Right hindlimb (tissue), 1 donor: ENCODE measurements around the gene FHIP1B.

ENCODE experiments used
- DNase-seq: peaks from one replicate; pipeline ENCODE4 v3.0.0-alpha.2; 2018

The FHIP1B gene

DNA sequence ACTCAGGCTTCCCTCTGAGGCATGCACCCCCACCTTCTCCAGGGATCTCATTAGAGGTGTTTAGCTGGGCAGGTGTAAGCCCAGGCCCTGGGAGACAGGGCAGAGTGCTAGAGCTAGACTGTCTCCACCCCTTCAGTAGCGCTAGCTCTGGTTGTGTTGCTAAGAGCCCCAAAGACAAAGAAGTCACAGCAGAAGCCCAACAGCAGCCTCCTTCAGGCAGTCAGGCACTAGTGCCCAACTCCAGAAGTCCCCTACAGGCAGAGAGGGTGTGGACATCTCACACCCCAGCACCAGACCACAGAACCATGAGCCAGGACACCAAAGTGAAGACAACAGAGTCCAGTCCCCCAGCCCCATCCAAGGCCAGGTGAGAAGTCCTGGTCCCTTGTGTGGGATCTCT is 4.5 kb upstream of the FHIP1B start, which contains the start of gene CNGA4:
CNGA4 (plus strand) TSS at position 188 of the 400 bp plus-strand sequence; CDS start at position 306, 118 bp downstream.
- DNase-seq, result no peak

DNA sequence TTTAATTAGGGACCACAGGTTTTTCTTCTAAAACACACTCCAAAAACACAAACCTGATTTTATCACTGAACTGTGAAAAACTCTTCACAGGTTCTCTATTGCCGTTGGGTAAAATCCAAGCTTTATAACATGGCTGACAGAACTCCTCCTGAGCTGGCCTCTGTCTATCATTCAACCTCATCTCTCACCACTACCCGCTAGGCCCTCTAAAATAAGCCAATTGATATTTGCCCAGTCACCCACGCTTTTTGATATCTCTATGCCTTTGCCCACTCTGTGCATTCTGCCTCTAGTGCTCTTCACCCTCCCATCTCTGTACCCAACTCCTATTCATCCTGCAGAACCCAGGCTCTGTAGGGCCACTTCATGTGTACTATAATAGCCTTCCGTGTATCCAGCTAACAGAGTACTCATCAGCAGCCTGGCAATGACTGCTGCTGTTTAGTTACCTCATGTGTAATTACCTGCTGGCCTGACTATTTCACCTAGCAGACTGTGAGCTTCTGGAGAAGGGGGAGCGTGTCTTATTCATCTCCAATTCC is 3.4 kb upstream of the FHIP1B start:
- no peak for DNase-seq

DNA sequence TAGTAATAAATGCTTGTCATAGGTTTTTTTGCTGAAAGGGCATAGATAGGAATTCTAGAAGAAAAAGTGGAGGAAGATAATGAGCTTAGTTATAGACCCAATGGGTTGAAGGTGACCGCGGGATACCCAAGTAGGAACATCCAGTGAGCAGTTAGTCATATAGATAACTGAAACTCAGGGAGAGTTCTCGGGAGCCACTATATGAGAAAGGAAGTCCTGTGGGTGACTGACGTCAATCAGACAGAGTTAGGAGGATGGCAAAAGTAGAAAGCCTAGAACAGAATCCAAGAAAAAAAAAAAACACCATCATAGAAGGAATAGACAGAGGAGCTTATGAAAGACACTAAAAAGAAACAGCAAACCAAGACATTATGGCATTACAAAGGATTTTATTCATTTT is 2.8 kb upstream of the FHIP1B start:
- no peak for DNase-seq

DNA sequence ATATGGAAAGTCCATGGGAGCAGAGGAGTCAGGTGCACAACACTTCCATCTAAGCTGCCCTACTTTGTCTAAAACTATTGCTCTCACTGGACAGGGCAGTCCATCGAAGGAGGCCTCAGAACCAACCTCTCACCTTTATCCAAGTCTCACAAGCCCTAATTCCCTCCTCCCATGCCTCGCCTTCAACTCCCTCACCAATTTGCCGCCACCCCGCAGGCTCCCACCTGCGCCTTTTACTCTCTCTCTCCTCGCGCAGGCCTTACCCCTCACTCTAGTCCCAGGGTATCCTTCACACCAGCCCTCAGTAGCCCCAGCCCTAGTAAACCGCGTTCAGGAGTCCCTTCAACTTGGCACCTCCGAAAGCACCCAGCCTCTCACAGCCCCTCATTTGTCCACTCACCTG is 451 bp downstream of the FHIP1B start:
- DNase-seq, result no peak

DNA sequence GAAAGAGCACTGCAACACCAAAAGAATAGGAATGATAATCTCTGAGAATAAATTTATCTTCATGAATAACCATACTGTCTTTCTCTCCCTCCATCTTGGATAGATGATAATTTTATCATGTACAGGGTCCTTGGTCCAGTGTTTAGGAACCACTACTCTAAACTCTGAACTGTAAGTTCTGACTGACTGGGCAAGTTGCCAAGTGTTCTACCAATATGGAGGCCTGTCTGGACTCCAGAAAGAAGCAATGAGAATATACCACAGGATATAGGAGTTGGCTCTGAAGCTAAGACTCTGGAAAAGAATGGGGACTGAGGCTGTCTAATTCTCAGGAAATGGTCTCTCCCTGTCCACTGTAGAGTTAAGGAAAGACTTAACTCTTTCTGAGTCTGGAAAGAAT is 1.5 kb downstream of the FHIP1B start:
- no peak for DNase-seq

DNA sequence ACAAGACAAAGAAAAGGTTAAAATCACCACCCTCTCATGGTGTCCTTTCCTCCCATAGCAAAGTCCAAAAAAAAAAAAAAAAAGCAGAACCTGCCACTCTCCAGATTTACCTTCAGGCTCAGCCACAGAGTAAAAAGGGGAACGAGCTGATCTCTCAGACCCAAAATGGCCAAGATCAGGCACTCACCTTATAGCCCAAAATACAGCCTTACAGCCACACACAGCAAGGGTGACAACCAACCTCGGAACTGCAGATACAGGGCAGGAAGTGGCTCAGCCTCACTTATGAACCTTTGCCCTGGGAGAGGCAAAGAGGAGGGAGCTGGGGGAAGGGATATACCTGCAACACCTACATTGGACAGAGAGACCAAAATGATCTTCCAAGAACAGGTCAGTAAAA is 4.5 kb downstream of the FHIP1B start:
- no peak for DNase-seq

DNA sequence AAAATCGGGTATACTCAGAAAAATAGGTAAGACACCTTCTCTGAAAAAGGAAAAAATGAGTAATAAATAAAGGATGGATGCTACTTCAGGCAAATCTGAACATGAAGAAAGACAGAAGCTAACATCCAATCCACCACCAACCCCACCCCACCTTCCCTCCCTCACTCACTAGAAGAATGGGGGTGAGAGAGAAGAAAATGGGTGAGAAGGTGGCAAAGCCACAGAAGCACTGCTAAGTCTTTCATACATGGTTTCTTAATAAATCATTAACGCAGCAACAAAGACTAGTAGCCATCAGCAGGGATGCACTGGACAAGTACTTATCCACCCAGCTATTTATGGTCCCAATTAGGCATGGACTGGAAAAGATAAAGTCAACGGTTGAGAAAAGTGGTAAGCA is 5.9 kb downstream of the FHIP1B start:
- DNase-seq, result no peak

DNA sequence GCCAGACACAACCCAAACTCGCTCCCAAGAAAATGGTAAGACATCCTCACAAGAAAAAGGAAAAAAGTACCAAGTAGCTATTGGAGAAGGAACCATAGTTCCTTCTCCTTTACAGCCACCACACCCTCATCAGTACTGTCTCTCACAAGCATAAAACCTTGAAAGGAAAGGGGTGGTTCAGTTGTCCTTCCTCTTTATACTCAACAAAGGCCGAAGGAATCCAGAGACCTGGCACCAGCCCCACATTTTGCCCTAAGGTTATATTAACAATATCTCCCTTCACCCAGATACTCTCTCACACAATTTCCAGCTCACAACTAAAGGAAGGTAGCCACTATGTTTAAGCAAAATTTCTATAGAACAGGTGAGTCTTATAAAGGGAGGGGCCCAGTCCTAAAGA is 8.5 kb downstream of the FHIP1B start:
- no peak for DNase-seq

DNA sequence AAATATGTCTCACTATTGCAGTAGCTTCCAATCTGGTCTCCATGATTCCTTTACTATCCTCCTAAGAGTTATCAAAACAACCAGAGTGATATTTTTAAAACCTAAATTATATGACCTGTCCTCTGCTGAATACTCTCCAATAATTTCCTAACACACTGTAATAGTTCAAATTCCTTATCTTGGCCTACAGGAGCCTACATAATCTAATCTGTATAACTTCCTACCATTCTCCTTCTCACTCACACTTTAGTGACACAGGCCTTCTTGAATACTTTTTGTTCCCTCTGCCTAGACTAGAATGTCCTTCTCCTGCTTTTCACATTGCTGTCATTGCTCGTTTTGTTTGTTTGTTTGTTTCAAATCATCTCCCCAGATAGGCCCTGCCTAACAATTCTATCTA is 9.4 kb downstream of the FHIP1B start:
- DNase-seq, result no peak

DNA sequence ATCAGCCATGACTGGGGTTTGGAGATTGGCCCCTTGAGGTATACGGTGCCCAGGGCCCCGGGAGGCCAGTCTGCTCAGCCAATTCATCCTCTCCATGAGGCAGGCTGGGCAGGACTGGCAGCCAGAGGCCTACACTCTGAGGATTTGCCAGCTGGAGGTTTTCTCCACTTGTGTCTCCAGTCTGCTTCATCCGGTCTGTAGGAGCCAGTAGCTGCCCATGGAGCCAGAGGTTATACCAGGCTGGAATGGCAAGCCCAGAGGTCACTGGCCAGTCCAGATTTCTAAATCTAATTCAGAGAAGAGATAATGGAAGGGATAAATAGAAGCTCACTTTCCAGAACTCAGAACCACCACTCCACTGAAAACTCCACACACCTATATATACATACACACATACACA is 10.0 kb downstream of the FHIP1B start:
- DNase-seq, result no peak

DNA sequence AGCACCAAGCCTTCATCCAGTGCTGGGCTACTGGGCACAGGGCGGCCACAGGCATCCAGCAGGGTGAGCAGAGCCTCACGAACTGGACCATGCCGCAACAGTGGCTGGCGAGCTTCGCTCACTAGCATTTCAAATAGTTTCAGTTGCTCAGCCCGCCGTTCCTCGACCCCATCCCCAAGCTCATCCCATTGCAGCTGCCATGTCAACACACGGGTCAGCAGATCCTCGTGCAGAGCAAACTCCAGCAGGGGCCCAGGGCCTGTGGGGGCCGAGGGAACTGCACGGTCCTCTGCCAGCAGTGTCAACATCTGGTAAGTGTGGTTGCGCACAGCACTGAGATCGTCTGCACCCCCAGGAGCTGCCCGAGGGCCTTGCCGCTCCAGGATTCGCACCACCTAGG is 10.6 kb downstream of the FHIP1B start:
- no peak for DNase-seq

DNA sequence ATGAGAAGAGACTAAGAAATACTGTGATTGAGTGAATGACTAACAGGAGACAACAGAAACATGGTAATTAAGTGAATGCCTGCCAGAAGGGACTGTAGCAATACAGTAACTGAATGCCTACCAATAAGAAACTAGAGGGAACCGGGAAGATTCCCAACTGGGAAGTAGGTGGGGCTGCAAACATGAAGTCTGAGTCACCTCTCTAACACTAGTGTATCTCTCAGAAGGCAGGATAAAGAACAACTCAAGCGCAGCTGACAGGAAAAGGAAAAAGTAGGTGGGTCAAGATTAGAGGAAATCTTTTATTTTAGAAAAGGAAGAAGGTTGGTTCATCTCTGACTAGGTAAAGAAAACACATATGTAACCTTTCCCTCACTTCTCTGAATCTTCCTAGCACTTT is 15.1 kb downstream of the FHIP1B start:
- DNase-seq, result no peak

DNA sequence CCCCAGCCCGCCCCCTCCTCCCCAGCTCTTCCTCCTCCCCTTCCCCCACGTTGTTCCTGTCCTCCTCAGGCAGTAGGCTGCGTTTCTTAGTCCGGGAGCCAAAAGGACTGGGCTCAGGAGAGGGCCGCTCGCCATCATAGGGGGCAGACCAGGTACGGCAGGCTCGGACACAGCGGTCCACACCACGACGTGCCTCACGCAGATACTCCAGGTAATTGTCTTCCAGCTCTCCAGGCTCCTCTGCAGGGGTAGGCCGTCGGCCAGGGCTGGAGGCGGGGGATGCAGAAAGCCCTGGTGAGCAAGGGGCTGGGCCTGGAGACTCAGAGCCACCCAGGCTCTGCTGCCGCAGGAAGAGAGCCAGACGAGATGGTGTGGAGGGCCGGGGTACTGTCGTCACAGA is 16.7 kb downstream of the FHIP1B start:
- no peak for DNase-seq

DNA sequence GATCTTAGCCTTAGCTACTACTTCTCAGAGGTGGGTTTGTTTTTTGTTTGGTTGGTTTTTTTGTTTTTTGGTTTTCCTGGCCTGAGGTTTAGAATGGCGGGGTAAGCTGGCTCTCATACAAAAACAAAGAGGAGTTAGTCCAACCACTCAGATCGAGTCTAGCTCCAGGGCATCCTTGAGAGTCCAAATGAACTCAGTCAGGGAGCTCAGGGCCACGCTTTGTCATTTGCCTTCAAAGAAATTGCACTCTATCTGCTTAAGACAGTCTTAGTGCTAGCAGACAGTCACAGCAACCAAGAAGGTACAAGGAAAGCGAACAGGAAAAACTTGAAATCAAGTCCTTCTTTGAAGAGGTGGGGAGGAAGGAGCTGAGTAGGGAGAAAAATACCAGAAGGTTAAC is 17.9 kb downstream of the FHIP1B start:
- no peak for DNase-seq

DNA sequence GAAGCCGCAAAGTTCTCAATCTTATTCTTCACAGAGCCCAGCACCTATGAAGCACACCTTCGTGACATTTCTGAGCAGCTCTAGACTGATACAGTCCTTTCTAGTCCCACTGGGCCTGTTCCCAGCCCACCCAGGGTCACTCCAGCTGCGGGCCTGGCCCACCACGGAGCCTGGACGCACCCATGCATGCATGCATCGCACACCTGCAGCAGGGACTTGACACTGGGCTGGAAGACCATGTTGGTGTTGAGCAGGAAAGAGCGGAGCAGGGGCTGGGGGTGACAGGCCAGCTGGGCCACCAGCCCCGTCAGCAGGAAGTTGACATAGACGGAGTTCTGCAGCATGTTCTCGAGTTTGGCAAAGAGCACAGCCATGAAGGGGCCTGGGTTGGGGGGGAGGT is 19.9 kb downstream of the FHIP1B start:
- no peak for DNase-seq

DNA sequence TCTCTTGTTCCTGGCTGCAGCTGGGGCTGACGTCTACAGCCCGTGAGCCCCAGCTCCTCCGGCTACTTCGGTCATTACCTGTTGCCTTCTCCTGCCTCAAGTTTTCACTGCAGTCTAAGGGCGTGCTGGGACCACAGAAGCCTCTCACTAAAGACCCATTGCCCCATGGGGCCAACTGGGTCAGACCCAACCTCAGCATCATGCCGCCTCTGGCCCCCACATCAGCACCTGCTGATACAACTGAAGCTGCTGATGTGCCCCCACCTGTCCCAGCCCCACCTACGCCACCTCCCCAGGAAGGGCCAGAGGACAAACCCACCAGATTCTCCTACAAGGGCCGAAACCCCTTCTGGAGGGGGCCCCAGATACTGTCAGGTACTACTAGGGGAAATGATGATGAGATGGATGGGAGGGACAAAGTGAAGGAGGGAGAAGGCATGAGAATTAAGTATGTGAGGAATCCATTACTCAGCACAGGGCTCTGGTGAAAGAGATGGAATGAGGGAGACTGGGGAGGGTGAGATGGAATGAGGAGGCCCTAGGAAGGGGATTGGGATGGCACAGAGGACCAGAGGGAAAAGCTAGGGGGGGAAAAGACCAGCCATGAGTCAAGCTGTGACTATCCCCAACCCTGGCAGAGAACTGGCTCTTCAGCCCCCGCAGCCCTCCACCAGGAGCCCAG is 24.0 kb downstream of the FHIP1B start:
- DNase-seq, result no peak

DNA sequence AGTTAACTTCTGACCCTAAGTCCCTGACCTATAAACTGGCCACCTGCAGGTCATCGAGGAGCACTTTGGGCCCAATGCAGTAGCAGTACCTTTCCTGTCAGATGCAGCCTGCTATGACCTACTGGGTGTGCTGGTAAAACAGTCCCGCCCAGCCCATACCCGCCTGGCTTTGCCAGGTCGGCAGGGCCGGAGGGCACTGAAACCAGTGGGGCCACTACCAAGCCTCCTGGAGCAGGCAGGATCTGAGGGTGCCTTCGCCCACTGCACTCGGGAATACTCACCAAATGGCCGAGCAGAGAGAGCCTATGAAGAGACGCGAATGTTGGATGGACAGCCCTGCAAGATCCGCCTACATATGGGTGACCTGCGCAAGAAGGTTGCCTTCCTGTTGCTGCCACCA is 24.6 kb downstream of the FHIP1B start:
- DNase-seq, result no peak

DNA sequence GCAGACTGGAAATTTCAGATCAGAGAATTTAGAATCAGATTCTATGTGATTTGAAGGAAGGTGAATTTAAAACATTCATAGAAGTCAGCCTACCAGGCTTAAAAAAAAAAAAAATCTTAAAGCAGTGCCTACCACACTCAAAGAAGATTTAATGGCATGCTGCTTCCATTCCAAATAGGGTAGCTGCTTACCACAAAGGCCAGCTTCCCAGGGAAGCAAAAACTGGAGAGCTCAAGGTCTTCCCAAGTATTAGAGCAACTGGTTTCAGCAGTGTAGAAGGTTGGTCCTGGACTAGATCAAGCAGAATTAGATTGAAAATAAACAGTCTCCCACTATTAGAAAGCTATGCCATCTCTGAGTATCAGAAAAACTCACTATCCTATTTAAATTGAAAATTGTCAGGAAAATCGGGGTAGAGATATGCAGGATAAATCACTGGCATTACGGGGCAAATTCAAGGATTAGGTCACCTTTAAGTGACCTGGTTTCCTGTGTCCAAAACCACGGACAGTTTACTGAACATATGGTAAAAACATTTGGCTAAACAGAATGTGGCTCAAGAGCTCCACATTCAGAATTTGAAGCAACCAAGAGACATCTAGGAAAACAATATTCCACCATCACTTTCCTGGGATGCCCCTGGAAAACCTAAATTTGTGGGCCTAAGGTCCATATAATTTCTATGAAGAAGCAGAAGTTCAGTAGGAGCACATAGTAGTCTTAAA is 27.8 kb downstream of the FHIP1B start:
- DNase-seq, result no peak

DNA sequence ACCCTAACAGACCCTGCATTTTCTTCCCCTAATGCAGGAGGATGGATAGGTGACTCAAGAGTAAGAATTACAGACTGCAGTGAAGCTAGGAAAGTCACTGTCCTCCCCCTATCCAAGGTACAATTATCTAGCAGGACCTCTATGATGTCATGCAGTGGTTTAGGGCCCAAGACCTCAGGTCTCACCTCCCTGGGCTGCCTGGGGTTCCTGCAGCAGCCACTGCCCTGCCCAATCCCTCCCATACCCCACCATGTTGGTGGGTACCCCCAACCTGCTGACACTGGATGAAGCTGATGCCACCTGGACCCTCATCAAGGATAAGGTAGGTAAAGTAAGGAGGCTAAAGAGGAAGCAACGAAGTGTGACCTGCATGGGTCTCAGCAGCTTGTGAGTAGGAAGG is 29.1 kb downstream of the FHIP1B start, which contains the start of gene C11orf42:
C11orf42 (plus strand) TSS at position 192 of the 400 bp plus-strand sequence; CDS start at position 251, 59 bp downstream.
- no peak for DNase-seq

DNA sequence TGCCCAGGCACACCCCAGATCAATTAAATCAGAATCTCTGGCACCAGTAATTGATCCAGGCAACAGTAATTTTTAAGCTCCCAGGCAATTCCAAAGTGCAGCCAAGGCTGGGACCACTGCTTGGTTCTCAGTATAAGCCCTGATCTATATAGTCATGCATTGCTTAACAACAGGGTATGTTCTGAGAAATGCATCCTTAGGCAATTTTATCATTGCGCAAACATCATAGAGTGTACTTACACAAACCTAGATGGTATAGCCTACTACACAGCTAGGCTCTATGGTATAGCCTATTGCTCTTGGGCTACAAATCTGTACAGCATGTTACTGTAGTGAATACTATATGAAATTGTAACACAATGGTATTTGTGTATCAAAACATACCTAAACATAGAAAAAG is 29.7 kb downstream of the FHIP1B start:
- no peak for DNase-seq

DNA sequence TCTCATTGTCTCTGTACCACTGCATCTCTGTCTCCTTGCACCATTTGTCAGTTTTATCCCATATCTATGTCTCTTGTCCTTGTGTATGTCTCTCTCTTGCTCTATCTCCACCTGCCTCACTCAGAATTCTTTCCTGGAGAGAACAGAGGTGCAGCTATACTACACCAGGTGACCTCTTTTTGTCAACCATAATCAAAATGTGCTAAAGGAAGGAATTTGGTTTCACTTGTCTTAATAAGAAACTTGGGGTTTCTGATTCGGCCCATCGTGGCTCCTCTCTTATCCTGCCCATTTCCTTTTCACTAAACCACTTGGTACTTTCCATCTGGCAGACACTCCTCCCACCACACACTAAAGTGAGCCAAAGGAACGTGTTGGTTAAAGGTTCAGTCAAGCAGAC is 31.1 kb downstream of the FHIP1B start:
- DNase-seq, result no peak

DNA sequence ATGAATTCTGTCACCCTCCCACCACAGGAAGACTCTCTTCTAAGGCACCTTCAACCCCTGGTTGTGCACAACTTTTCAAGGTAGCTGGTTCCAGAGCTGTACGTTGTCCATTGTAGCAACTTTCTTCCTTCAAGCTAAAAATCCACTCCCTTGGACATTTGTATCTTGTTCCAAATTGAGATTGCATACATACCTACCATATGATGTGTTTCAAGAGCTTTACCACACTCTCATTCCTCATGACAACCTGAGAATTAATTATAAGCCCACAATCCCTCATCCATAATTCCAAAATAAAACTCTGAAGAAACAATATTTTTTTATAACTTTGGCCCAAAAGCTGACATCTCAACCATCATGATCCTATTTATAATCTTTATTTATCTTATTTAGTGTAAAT is 32.4 kb downstream of the FHIP1B start:
- DNase-seq, result no peak

DNA sequence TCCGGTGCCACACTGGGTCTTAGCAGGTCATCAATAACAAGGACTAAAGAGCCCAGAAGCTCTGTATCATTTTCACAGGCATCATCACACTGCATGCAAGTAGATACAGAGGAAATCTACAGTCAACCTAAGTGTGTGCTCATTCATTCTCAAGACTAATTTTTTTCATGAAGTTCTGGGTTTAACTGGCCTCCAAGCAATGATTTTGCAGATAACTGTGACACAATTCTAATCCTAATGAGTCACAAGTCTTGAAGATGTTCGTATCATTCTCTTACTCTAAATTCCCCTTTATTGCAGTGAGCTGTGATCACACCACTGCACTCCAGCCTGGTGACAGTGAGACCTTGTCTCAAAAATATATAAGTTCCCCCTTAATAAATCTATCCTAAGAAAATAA is 33.0 kb downstream of the FHIP1B start:
- no peak for DNase-seq

DNA sequence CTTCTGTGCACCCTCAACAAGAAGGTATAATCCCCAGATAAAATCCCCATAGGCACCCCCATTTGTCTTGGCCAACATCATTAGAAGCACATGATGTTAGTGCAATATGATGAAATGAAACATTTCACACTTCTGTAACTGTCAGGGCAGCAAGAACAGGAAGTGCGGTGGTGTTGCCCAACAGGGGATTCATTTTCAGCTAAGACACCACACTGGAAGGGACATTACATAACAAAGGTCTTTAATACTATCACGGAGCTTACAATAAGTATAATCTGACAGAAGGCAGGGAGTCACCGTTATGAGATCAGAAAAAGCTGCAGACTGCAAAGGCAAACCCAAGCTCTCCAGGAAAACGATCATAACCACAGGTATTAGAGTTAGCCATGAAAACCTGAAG is 33.5 kb downstream of the FHIP1B start:
- no peak for DNase-seq
